ENCODE data around the gene PLXNA4. TPM values are rescaled to one million over a fixed set of nuclear protein-coding genes. Genes with fewer than 3 reads are reported as not detected.

The PLXNA4 gene
- total RNA-seq, 1 donor from 2014 or later = 67.7 TPM

DNA sequence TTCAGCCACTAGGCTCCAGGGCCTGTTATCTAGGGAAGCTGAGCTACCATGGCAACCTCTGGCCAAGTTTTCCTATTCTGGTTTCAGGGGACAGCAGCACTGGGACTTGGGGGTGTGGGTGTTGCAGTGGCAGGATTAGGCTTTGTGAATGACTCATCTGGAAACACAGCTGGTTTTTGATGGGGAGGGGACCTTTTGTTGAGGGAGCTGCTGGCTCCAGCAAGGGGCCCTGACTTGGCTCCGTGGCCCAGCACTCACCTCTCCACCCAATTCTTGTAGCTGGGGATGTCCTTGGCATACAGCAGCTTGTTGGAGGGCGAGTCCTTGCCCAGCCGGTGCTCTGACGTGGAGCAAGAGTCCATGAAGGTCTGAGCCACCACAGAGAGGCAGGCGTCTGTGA lies 435.9 kb downstream of the PLXNA4 start:
- no peak for FAIRE-seq
- no peak for DNase-seq (ENCODE audit: low spot score in 2 of 2)

DNA sequence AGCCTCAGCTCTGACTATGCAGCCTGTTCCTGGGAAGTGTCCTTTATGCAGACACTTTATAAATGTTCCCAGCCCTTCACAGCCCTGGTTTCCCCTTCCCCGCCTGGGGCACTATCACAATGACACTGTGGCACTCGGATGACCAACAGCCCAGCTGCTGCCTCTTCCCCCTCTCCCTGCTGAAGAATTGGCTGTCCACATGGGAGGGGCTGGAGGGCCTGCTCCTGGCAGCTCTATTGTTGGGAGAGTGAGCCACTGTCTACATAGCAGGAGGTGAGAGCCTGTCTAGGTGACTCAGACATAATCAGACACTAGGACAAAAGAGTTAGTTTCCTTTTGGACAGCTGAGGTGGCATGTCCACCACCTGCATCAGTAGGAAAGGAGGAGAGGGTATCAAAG lies 437.5 kb downstream of the PLXNA4 start:
- DNase-seq (ENCODE audit: low spot score in 2 of 2) (no peak), FAIRE-seq (no peak)

DNA sequence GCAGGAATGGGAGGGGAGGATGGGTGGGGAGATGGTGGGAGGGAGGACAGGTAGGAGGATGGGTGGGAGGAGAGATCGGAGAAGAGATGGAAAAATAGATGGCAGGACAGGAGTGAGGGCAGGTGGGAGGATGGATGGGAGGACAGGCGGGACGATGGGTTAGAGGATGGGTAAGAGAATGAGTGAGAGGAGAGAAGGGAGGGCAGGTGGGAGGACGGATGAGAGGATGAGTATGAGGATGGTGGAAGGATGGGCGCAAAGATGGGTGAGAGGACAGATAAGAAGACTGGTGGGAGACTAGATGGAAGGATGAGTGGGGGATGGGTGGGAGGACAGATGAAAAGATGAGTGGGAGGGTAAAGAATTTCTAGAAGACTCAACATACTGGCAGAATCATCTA lies 438.6 kb downstream of the PLXNA4 start:
- DNase-seq (ENCODE audit: low spot score in 2 of 2) = no peak
- FAIRE-seq = no peak

DNA sequence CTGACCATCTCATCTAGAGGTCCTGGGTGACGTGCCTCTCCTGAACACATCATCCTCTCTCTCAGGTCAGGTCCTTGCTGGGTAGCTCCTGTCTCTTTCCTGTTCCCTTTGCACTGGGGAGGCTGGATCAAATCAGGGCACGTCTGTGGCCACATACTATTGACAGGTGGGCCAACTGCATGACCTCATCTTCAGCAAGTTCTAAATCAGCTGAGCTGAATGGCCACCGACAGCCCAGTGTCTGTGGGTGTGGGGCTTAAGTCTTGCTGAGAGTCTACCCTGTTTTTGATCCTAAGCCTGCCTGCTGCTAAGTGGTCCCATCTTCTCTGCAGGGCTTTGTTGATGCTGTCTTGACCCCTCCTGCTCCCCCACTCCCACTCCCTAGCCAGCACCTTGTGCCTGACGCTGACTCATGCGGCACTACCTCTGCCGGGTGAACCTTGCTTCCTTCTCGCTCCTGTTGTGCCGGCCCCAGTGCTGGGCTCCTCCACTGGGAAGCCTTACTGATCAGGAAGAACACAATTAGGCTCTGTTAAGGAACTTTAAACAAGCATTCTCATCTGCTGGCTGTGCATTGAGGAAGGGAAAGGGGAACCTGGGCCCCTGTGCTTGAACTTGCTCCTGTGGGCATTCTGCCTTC lies 440.4 kb downstream of the PLXNA4 start:
- no peak for DNase-seq (ENCODE audit: low spot score in 2 of 2)
- no peak for FAIRE-seq

DNA sequence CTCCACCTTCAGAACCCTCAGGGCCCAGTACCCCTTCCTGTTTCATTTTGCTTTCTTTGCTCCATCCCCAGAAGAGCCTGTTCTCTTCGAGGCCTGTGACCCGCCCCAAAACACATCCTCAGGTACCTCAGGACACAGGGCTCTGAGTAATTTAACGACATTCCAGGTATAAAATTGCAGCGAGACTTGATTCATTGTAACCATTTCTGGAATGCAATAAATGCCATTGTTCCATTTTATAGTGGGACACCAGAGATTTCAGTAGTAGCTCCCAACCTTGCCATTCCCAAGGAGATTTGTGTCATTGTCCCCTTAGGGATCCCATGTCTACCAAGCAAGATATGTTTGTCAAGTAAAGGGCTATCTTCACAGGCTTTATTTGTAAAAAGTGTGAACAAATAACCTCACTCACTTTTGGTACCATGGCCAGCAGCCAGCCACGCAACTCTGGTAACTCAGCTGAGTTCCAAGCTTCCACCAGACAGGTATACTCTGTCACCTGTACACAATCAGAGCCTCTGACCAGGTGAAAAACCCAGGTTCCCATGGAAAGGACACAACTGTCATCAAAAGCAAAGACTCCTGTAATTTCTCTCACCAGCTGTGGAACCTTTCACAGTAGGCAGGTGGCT lies 441.3 kb downstream of the PLXNA4 start:
- no peak for FAIRE-seq
- no peak for DNase-seq (ENCODE audit: low spot score in 2 of 2)

- DNase-seq (ENCODE audit: low spot score in 2 of 2) (no peak), FAIRE-seq (no peak)
Measured at GRCh38 chr7:132133501-132133900, 442.8 kb downstream of the PLXNA4 start.

- no peak for FAIRE-seq
- no peak for DNase-seq (ENCODE audit: low spot score in 2 of 2)
Measured at GRCh38 chr7:132131196-132131595, 445.1 kb downstream of the PLXNA4 start.

GRCh38 chr7:132130497-132130896 lies 445.8 kb downstream of the PLXNA4 start:
- no peak for FAIRE-seq
- DNase-seq (ENCODE audit: low spot score in 2 of 2) = no peak

DNA sequence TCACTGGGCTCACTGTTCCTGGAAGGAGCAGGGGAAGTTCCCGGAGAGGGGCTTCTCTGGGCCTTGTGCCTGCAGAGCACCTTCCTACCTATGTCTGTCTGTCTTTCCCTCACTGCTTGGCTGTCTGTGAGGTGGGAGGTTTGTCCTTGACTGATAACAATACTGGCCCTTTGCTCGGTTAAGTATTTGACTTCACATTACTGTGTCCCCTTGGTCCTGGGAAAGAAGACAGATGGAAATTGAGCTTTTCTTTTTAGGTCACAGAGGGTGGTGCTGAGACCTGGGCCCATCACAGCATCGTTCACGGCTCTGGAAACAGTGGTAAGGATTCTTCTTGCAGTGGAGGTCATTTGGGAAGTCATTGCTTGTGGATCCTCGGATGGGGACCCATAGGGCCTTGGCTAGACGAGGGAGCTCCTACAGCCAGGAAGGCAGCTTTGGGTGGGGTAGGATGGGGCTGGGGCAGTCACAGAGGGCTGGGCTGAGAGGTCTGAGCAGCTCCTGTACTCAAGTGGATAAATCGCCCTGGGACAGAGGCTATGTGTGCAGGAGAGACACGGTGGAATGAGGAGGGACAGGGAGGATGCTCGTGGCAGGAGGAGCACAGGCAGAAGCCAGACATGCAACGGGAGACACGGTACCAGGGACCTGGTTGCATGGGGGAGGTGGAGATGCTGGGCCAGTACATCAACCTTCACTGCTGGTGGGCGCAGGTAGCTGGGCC lies 450.2 kb downstream of the PLXNA4 start:
- FAIRE-seq (no peak), DNase-seq (ENCODE audit: low spot score in 2 of 2) (no peak)

GRCh38 chr7:132125096-132125495 lies 451.2 kb downstream of the PLXNA4 start:
- DNase-seq (ENCODE audit: low spot score in 2 of 2) (no peak), FAIRE-seq (no peak)

GRCh38 chr7:132124575-132124974 lies 451.7 kb downstream of the PLXNA4 start:
- DNase-seq (ENCODE audit: low spot score in 2 of 2) (no peak), FAIRE-seq (no peak)

GRCh38 chr7:132123773-132124172 lies 452.5 kb downstream of the PLXNA4 start:
- FAIRE-seq = no peak
- DNase-seq (ENCODE audit: low spot score in 2 of 2) = no peak

GRCh38 chr7:132122901-132123300 lies 453.4 kb downstream of the PLXNA4 start:
- DNase-seq (ENCODE audit: low spot score in 2 of 2) (no peak), FAIRE-seq (no peak)

DNA sequence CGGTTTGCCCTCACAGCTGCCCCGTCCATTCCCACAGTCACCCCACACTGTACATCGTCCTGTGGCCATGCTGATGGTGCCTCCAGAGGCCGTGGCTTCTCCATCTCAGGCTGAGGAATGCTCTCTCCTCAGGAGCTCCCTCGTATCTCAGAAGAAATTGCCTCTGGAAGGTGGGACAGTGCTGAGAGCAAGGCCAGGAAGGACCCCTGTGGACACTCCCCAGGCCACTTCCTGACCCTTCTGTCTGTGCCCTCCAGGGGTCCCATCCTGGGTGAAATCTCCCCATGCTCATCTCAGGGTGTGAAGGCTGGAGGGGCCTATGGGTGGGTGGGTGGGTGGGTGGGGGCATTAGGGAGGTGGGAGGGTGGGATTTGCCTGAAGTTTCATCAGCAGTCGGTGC lies 454.3 kb downstream of the PLXNA4 start:
- no peak for FAIRE-seq
- no peak for DNase-seq (ENCODE audit: low spot score in 2 of 2)

- no peak for FAIRE-seq
- DNase-seq (ENCODE audit: low spot score in 2 of 2) = no peak
Measured at GRCh38 chr7:132118641-132119040, 457.6 kb downstream of the PLXNA4 start.

- FAIRE-seq (no peak), DNase-seq (ENCODE audit: low spot score in 2 of 2) (no peak)
Measured at GRCh38 chr7:132117636-132118035, 458.6 kb downstream of the PLXNA4 start.

DNA sequence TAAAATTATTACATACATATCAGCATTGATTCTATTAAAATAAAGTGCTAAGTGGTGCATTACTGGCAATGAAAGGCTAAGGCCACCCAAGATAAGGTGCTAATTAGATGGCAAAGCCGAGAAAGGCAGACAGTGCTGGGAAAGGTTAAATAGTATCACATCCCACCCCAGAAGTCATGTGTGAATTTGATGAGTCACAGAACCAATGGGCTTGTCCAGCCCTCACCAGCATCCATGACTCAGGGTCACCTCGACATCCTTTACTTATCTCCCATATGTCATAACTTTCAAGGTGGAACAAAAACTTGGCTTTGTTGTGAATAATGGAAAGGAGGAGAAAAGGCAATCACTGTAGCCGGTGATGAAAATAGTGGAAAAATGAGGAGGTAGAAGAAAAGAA lies 459.1 kb downstream of the PLXNA4 start:
- FAIRE-seq = no peak
- no peak for DNase-seq (ENCODE audit: low spot score in 2 of 2)

GRCh38 chr7:132116369-132116768 lies 459.9 kb downstream of the PLXNA4 start:
- DNase-seq (ENCODE audit: low spot score in 2 of 2) (no peak), FAIRE-seq (no peak)

DNA sequence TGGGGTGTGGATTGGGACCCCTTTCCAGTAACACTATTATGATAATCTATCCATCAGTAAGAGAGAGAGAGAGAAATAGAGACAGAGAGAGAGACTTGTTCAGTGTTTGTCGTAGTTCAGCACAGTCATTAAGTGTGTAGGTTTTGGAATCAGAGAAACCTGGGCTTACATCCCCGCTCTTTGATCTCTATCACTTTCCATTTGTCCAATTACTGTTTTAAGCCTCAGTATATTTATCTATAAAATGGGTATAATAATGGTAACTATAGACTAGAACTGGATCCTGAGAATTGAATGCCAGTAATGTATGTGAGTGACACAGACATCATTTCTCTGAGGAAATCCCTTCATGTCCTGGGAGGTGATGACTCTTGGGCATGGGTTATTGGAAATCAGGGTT lies 460.5 kb downstream of the PLXNA4 start:
- FAIRE-seq = no peak
- DNase-seq (ENCODE audit: low spot score in 2 of 2) = no peak

DNA sequence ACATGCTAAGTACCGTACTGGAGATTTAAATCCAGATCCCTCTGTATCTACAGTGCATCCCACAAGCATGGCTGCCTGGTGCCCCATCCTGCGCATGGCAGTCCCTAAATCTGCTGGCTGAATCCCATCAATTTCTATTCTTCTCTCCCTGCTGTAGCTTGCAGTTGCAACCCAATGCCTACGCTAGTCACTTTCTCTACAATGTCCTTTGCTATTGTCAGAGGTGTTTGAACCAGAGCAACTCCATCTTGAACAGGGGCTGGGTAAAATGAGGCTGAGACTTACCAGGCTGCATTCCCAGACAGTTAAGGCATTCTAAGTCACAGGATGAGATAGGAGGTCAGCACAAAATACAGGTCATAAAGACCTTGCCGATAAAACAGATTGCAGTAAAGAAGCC lies 461.2 kb downstream of the PLXNA4 start:
- FAIRE-seq (no peak), DNase-seq (ENCODE audit: low spot score in 2 of 2) (no peak)

GRCh38 chr7:132114411-132114810 lies 461.9 kb downstream of the PLXNA4 start:
- DNase-seq (ENCODE audit: low spot score in 2 of 2) = no peak
- FAIRE-seq = no peak

Measured in frontal cortex (tissue), 4 donors.